CD4-positive, CD25-positive, alpha-beta regulatory T cell (primary cell): ENCODE data around the gene SLC16A6. TPM values are rescaled to one million over a fixed set of nuclear protein-coding genes. Genes with fewer than 3 reads are reported as not detected.
A peak's percentile ranks its signal among the peaks of the same experiment; 100 is the strongest.
"Not testable (repeated sequence)": the region's sequence is repeated elsewhere in the genome, so short reads cannot be mapped to it uniquely, and the experiment has no call there.

Experiments
- ATAC-seq, 2 donors: fragments of 150-1000 bp; cut with Tn5 transposase; one replicate each; pipeline ENCODE4 v1.10.0; 2021; ENCODE audit warnings: low read depth in 2 of 2, moderate number of reproducible peaks in 2 of 2, moderate library complexity in 1 of 2
- DNase-seq, 3 donors: peaks; one replicate each; pipeline versions ENCODE4 v3.0.0 to v3.0.0-alpha.2; 2012 to 2022; ENCODE audit warnings: mixed read lengths in 1 of 3
- H3K27ac ChIP-seq: one replicate; pipeline ENCODE4 v1.7.0; 2013; ENCODE audit warnings: mild to moderate bottlenecking, low read length; ENCODE audit not compliant: insufficient read depth, poor library complexity, severe bottlenecking
- H3K27me3 ChIP-seq: one replicate; pipeline ENCODE4 v1.7.0; 2013; ENCODE audit warnings: low read length; ENCODE audit not compliant: control insufficient read depth, insufficient read depth
- H3K36me3 ChIP-seq: one replicate; pipeline ENCODE4 v1.7.0; 2013; ENCODE audit warnings: mild to moderate bottlenecking, low read length, moderate library complexity; ENCODE audit not compliant: control insufficient read depth, insufficient read depth
- H3K4me1 ChIP-seq: 2 replicates; pipeline ENCODE4 v1.7.0; 2013; ENCODE audit warnings: mild to moderate bottlenecking, low read length; ENCODE audit not compliant: insufficient read depth, control insufficient read depth, poor library complexity, severe bottlenecking
- H3K4me3 ChIP-seq: one replicate; pipeline ENCODE4 v1.7.0; 2013; ENCODE audit warnings: low read depth, mild to moderate bottlenecking, low read length, moderate library complexity
- H3K9me3 ChIP-seq, 2 experiments: 1 replicate in 1 of 2; 2 replicates in 1 of 2; pipeline ENCODE4 v1.7.0; 2013; ENCODE audit warnings: low read length in 2 of 2, mild to moderate bottlenecking in 1 of 2, moderate library complexity in 1 of 2; ENCODE audit not compliant: control insufficient read depth in 2 of 2
- H3K27ac Mint-ChIP-seq, 3 donors: one replicate each; pipeline ENCODE4 v1.8.0; 2020 to 2022; ENCODE audit warnings: mild to moderate bottlenecking in 3 of 3, mixed read lengths in 3 of 3, moderate library complexity in 2 of 3
- H3K27me3 Mint-ChIP-seq: one replicate; pipeline ENCODE4 v1.8.0; 2022; ENCODE audit warnings: mild to moderate bottlenecking, mixed read lengths
- H3K36me3 Mint-ChIP-seq: one replicate; pipeline ENCODE4 v1.8.0; 2020; ENCODE audit warnings: mixed read lengths
- H3K4me1 Mint-ChIP-seq, 4 donors: one replicate each; pipeline ENCODE4 v1.8.0; 2020 to 2022; ENCODE audit warnings: mixed read lengths in 4 of 4, mild to moderate bottlenecking in 1 of 4
- H3K4me3 Mint-ChIP-seq, 4 donors: one replicate each; pipeline ENCODE4 v1.8.0; 2020 to 2022; ENCODE audit warnings: mild to moderate bottlenecking in 4 of 4, mixed read lengths in 4 of 4, moderate library complexity in 3 of 4
- H3K9me3 Mint-ChIP-seq, 7 donors: one replicate each; pipeline ENCODE4 v1.8.0; 2020 to 2022; ENCODE audit warnings: mixed read lengths in 7 of 7, mild to moderate bottlenecking in 3 of 7, moderate library complexity in 2 of 7
- polyA plus RNA-seq, 4 donors: library from polyadenylated mRNA; unstranded; fragments of 300-500 nt; fragmentation: Illumina TruSeq; gene quantifications; one replicate each; pipeline ENCODE4 v1.2.3, GENCODE V29; 2021
- total RNA-seq: library from RNA; stranded (reverse); gene quantifications from one replicate; pipeline ENCODE4 v1.2.3, GENCODE V29; 2022

The SLC16A6 gene
- total and polyA plus RNA-seq, 5 donors from 2014 or later = 1.9 to 11.5 (median 3.0) TPM

DNA sequence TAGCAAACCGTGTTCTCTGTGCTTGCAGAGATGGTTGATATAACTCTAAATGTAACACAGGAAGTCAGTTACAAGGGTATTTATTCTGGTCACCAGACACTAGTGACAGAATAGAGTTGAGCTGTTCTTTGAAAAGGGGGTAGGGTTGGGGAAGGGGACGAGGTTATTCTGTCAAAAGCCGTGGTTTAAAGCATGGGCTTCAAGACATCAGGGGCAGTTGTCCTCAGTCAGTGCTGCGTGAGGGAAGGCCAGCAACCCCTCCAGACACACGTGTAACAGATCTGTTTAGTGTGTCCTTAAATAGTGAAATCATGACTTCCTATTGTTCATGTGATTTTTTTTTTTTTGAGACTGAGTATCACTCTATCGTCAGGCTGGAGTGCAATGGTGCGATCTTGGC is 37.5 kb downstream of the SLC16A6 start:
- Histone ChIP-seq H3K4me3 (peak overlapping the region; percentile 51), H3K27ac (peak overlapping the region; percentile 96), H3K4me1 (peaks cover 86% of the 10 kb centered on the region)
- ATAC-seq = peak; percentile 65 to 67
- Mint-ChIP-seq H3K4me1 (peaks cover 25 to 95% (median 79%) of the 10 kb centered on the region in 4 donors), H3K27ac (peak overlapping the region; percentile 81 to 93 (median 91)), H3K36me3 (peaks cover 34% of the 10 kb centered on the region), H3K4me3 (peak overlapping the region; percentile 58 to 75 (median 72))
- not testable (repeated sequence) for H3K27me3 Mint-ChIP-seq, H3K9me3 ChIP-seq, H3K9me3 Mint-ChIP-seq, H3K36me3 ChIP-seq, H3K27me3 ChIP-seq
- DNase-seq = peak in 2 of 3 donors; percentile 46 to 56

DNA sequence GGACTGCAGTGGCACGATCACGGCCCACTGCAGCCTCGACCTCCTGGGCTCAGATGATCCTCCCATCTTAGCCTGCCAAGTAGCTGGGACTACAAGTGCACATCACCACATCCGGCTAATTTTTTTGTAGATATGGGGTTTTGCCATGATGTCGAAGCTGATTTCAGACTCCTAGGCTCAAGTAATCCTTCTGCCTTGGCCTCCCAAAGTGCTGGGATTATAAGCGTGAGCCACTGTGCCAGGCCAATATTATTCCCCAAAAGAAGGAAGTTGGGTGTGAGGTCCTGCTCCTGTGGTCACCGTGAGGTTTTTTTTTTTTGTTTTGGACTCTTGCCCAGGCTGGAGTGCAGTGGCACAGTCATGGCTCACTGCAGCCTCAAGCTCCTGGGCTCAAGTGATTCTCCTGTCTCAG is 41.6 kb downstream of the SLC16A6 start:
- no peaks in the 10 kb centered on the region for H3K9me3 Mint-ChIP-seq
- H3K9me3 ChIP-seq = no peaks in the 10 kb centered on the region
- peak overlapping the region; percentile 98 for H3K27ac ChIP-seq
- H3K27me3 ChIP-seq = no peaks in the 10 kb centered on the region
- peaks cover 10% of the 10 kb centered on the region for H3K36me3 Mint-ChIP-seq
- ATAC-seq = no peak
- H3K27me3 Mint-ChIP-seq = no peaks in the 10 kb centered on the region
- H3K36me3 ChIP-seq = peaks cover 5% of the 10 kb centered on the region
- peaks cover 15 to 65% (median 55%) of the 10 kb centered on the region in 4 donors for H3K4me1 Mint-ChIP-seq
- H3K4me3 ChIP-seq = peak overlapping the region; percentile 85
- DNase-seq = peak; percentile 24 to 70 (median 49)
- peak overlapping the region; percentile 92 to 98 (median 95) for H3K4me3 Mint-ChIP-seq
- H3K4me1 ChIP-seq = peaks cover 56% of the 10 kb centered on the region
- H3K27ac Mint-ChIP-seq = peak overlapping the region; percentile 93 to 96 (median 95)

GRCh38 chr17:68248891-68249290 is 42.0 kb downstream of the SLC16A6 start:
- DNase-seq (peak in 2 of 3 donors; percentile 24 to 40), ATAC-seq (no peak)
- Histone ChIP-seq H3K36me3 (peaks cover 5% of the 10 kb centered on the region), H3K27me3 (no peaks in the 10 kb centered on the region), H3K4me1 (peaks cover 51% of the 10 kb centered on the region), H3K9me3 (no peaks in the 10 kb centered on the region), H3K4me3 (peak overlapping the region; percentile 85), H3K27ac (peak overlapping the region; percentile 98)
- Mint-ChIP-seq H3K4me3 (peak overlapping the region; percentile 92 to 98 (median 95)), H3K4me1 (peaks cover 11 to 60% (median 50%) of the 10 kb centered on the region in 4 donors), H3K9me3 (no peaks in the 10 kb centered on the region), H3K27ac (peak overlapping the region; percentile 76 to 96 (median 93)), H3K36me3 (peaks cover 6% of the 10 kb centered on the region), H3K27me3 (no peaks in the 10 kb centered on the region)

GRCh38 chr17:68248199-68248825 is 42.6 kb downstream of the SLC16A6 start:
- peak overlapping the region; percentile 85 for H3K4me3 ChIP-seq
- Mint-ChIP-seq H3K36me3 (peaks cover 5% of the 10 kb centered on the region), H3K27me3 (no peaks in the 10 kb centered on the region), H3K27ac (peak overlapping the region; percentile 93 to 98 (median 96)), H3K4me1 (peaks cover 13 to 54% (median 46%) of the 10 kb centered on the region in 4 donors), H3K4me3 (peak overlapping the region; percentile 92 to 98 (median 95)), H3K9me3 (no peaks in the 10 kb centered on the region)
- H3K27ac ChIP-seq = peak overlapping the region; percentile 98
- H3K9me3 ChIP-seq = no peaks in the 10 kb centered on the region
- H3K4me1 ChIP-seq = peaks cover 45% of the 10 kb centered on the region
- no peak for DNase-seq
- H3K36me3 ChIP-seq = peaks cover 5% of the 10 kb centered on the region
- no peak for ATAC-seq
- H3K27me3 ChIP-seq = no peaks in the 10 kb centered on the region

DNA sequence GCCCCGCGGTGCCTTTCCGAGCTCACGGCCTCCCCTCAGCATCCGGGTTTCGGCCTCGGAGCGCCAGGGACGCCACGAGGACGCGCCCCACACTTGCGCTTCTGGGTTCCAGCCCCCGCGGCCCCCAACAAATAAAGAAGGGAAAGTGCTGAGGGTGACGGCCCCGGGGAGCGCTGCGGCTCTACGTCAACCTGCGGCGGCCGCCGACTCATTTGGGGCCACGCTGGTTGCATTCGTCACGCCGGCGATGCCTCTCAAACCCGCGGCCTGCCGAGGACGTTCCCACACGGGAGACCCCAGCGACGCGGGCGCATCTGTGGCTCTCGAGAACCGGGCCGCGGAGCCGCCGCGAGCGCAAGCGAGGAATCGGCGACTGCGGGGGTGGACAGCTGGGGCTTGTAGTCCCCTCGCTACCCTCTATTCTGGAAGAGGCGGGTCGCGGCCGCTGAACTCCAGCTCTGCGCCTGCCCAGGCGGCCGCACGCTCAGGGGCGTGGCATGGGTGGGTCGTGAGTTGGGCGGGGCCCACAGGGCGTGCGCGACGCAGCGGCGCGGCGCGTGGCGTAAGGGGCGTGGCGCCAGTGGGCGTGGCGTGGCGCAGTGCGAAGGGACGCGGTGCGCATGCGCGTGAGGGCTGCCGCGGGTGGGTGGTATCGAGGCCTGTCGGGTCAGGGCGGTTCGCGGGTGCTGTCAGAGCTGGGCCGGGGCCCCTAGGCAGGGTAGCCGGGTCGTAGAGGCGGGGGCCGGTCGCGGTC is 43.3 kb downstream of the SLC16A6 start, which contains the start of gene AMZ2:
Gene AMZ2, plus strand, starts transcription at position 599 of the 754 bp plus-strand sequence. CDS start 2,145 bp downstream, outside the sequence.
- H3K36me3 Mint-ChIP-seq = no peaks in the 10 kb centered on the region
- H3K4me1 ChIP-seq = peaks cover 38% of the 10 kb centered on the region

GRCh38 chr17:68246271-68247028 is 44.5 kb downstream of the SLC16A6 start:
- DNase-seq (no peak), ATAC-seq (no peak)
- peaks cover 35% of the 10 kb centered on the region for H3K4me1 ChIP-seq
- Mint-ChIP-seq H3K4me1 (peaks cover 9 to 39% (median 37%) of the 10 kb centered on the region in 4 donors), H3K9me3 (no peaks in the 10 kb centered on the region), H3K27me3 (no peaks in the 10 kb centered on the region), H3K4me3 (peak overlapping the region; percentile 92 to 98 (median 95)), H3K36me3 (no peaks in the 10 kb centered on the region), H3K27ac (peak overlapping the region; percentile 81 to 93 (median 92))
- H3K9me3 ChIP-seq = no peaks in the 10 kb centered on the region
- no peak overlapping the region for H3K4me3 ChIP-seq
- peak overlapping the region; percentile 98 for H3K27ac ChIP-seq
- H3K27me3 ChIP-seq = no peaks in the 10 kb centered on the region
- H3K36me3 ChIP-seq = peaks cover 5% of the 10 kb centered on the region

More for the DNA sequence above, 43.3 kb downstream of the SLC16A6 start, which contains the start of gene AMZ2:
- H3K4me3 Mint-ChIP-seq = peak within 1 kb of the TSS; percentile 92 to 98 (median 95)
- DNase-seq (peak; percentile 93 to 97 (median 94)), ATAC-seq (peak; percentile 90)
- Histone ChIP-seq H3K9me3 (no peaks in the 10 kb centered on the region), H3K27ac (peak within 1 kb of the TSS; percentile 98), H3K27me3 (no peaks in the 10 kb centered on the region), H3K36me3 (peaks cover 5% of the 10 kb centered on the region), H3K4me3 (peak within 1 kb of the TSS; percentile 85)
- peaks cover 9 to 48% (median 39%) of the 10 kb centered on the region in 4 donors for H3K4me1 Mint-ChIP-seq
- peak within 1 kb of the TSS; percentile 93 to 98 (median 96) for H3K27ac Mint-ChIP-seq
- no peaks in the 10 kb centered on the region for H3K27me3 Mint-ChIP-seq
- no peaks in the 10 kb centered on the region for H3K9me3 Mint-ChIP-seq
